Hippocampal formation (tissue), 2 donors: ENCODE measurements around the gene ECE1.
"Not testable (repeated sequence)": the region's sequence is repeated elsewhere in the genome, so short reads cannot be mapped to it uniquely, and the experiment has no call there.

Experiments
- DNase-seq, 2 donors: peaks; one replicate each; lab custom pipeline; 2025; lab: John Stamatoyannopoulos, UW

The ECE1 gene

DNA sequence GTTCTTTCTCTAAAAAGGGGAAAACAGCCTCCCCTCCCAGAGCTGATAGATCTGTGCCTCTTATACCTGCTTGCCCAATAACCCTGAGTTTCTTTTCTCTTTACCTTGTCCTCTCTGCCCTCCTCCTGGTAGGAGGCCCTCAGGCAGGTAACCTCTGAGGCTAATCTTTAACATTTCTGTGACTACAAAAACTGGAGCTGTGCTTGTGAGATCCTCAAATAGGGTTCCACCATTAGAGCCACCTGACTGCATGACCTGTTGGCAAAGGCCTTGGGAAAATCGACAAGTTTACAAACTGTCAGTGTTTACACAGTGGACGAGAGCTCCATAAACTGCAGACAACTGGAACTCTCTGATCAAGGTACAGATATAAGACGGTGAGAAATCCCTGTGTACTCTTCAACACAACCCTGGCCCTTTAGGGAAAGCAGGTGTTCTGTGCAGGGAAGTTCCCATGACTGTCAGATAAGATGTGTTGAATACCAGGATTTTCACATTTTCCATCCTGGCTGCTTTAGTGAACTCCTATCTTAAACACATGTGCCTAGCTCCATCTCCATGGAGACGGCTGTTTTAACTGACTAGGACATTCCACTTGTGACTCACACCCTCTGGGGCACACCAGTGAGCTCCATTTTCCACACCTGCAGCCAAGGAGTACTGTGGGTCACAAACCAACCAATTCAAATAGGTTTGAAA, 38.3 kb downstream of the ECE1 start:
- DNase-seq: peak in 1 of 2 donors; percentile 21

DNA sequence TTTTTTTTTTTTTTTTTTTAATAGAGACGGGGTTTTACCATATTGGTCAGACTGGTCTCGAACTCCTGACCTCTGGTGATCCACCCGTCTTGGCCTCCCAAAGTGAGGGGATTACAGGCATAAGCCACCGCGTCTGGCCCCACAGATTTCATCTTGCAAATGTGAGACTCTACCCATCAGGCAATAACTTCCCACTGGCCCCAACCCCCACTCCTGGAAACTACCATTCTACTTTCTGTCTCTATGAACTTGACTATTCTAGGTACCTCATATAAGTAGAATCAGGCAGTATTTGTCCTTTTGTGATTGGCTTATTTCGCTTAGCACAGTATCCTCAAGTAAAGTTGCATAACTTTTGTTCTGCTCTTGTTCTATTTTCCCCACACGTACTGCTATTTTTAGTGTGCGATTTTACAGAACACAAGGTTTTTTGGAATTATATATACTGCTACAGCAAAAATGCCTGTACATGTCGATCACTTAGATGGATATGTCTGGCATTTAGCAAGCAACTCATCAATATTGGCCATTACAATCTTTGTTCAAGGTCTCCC, 40.2 kb downstream of the ECE1 start:
- DNase-seq: no peak

GRCh38 chr1:21247892-21248715, 42.2 kb downstream of the ECE1 start:
- DNase-seq: no peak

DNA sequence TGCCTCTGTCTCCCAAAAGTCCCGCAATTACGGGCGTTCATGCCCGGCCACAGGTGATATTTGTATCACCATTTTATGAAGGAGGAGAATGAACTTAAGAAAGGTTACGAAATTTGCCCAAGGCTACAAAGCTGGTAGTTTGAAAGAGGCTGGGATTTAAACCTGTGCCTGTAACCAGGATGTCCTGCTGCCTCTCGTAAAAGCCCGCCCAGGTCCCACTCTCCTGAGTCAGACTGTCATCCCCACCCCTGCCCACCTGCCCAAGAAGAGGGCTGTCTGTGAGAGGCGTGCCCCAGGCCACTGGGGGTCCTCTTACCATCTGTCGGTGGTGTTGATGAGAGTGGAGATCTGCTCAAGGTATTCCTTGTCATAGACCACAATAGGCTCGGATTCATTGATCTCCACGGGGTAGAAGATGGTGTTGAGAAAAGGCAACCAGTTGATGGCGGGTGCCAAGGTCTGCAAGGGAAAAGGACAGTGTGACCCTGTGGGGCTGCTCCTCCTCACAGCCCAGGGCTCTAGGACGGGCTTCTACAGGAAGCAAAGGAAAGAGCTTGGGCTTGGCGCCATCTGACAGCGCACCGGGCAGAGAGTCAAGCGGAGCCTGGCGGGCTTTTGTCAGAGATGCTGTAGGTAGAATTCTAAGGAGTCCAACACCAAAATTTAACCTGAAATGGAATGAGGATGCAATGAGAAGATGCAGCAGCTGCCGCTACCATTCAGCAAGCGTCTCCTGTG, 43.2 kb downstream of the ECE1 start:
- DNase-seq: no peak

GRCh38 chr1:21245688-21246229, 44.5 kb downstream of the ECE1 start:
- no peak for DNase-seq

GRCh38 chr1:21244986-21245687, 45.1 kb downstream of the ECE1 start:
- DNase-seq: no peak

- no peak for DNase-seq
Observed at GRCh38 chr1:21244154-21244553, 46.1 kb downstream of the ECE1 start.

- no peak for DNase-seq
Observed at GRCh38 chr1:21242846-21243245, 47.4 kb downstream of the ECE1 start.

- no peak for DNase-seq
Observed at GRCh38 chr1:21241771-21242581, 48.3 kb downstream of the ECE1 start.

GRCh38 chr1:21240706-21241105, 49.6 kb downstream of the ECE1 start:
- DNase-seq: no peak

- no peak for DNase-seq
Observed at GRCh38 chr1:21239221-21239620, 51.0 kb downstream of the ECE1 start.

GRCh38 chr1:21238141-21238800, 52.0 kb downstream of the ECE1 start:
- no peak for DNase-seq

- DNase-seq: no peak
Observed at GRCh38 chr1:21237446-21238088, 52.7 kb downstream of the ECE1 start.

- DNase-seq: no peak
Observed at GRCh38 chr1:21236178-21236577, 54.1 kb downstream of the ECE1 start.

GRCh38 chr1:21234779-21235178, 55.5 kb downstream of the ECE1 start:
- DNase-seq: no peak

DNA sequence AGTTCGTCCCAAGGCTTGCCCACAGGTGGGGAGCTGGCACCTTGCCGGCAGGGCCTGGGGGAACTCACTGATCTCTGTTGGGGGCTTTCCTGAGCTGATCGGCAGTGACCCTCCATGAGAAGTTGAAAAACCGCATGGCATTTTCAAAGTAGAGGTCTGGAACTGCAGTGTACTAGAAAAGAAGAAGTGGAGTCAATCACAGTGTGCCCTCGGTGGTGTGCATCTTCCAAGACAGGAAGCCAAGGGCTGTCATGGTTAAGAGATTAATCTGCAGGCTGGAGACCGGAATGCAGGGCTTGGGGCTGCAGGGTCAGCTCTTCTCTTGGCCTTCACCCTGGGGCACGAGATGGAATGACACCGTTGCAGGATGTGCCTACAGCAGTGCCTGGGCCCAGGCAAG, 56.8 kb downstream of the ECE1 start:
- no peak for DNase-seq

DNA sequence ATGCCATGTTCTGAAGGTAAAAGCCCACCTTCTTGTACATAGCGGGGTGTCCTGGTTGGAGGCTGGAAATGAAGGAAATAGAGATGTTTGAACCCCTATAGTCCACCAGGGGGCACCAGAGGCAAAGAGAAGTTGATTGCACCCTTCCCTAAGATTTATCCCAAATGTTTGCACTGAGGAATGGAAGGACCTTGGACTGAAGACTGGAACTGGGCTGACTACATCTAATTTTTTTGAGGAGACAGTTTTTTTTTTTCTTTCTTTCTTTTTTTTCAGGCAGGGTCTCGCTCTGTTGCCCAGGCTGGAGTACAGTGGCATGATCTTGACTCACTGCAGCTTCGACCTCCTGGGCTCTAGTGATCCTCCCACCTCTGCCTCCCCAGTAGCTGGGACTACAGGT, 58.2 kb downstream of the ECE1 start:
- DNase-seq: peak; percentile 22 to 48

DNA sequence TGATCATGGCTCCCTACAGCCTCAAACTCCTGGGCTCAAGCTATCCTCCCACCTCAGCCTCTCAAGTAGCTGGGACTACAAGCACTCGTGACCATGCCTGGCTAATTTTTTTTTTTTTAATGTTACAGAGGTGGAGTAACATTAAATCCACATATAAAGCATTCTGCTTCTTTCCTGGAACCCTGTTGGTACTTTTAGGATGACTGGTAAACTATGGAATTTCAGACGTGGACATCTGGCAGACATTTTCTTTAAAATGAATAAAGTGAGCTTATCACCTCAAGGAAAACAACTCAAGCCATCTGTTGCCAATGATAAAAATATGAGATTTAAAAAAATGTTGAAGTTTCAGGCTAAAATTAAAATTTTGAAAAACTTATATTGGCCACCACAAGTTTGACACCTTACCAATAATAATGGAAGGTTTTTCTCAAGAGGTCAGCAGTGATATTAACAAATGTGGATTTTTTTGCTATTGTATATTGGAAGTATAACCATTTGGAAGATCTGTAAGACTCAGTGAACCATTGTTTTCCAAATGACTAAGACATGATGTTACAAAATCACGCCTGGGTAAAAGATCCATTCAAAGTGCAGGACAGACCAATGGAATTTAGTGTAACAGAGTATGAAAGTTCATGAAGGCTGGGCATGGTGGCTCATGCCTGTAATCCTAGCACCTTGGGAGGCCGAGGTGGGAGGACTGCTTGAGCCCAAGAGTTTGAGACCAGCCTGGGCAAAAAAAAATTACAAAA, 60.8 kb downstream of the ECE1 start:
- no peak for DNase-seq

GRCh38 chr1:21228224-21228623, 62.0 kb downstream of the ECE1 start:
- not testable (repeated sequence) for DNase-seq
